ENCODE results near the gene FARP2.

DNA sequence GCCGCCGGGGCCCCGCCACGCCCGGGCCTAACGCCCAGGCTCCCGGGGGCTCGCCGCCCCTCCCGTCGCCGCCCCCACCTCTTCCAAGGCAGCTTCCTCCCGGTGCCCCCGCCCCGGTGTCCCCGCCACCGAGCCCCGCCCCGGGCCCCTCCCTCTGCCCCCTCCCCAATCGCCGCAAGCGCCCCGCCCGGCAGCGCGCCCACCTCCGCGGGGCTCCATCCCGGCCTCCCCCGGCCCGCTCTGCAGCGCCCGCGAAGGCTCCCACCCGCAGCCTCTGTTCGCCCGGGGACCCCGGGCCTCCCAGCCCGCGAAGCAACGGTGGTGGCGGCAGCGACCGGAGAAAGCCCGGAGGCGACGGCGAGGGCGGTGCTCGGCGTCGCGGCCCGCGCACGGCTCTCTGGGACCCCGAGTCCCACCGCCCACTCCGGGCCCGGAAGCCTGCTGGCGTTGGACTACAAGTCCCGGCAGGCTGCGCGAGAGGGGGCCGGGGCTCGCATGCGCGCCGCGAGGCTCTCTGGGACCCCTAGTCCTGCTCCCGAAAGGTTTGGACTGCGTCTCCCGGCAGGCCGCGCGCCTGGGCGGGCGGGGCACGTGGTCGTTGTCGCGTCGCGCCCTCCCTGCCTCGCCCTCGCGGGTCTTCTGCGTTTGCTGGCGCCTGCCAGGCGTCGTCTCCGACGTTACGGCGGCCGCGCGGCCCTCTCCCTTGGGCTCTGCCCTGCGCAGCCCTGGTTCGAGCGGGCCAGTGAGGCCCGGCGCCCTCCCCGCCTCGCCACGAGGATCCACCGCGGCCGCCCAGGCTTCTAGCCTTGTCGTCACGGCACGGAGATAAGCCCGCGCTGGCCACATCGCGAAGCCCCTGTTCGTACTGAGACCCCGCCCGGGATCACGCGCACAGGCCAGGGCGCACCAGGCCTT is 152.4 kb downstream of the FARP2 start, which contains the start of gene STK25:
- TF ChIP-seq, protein P1, sequence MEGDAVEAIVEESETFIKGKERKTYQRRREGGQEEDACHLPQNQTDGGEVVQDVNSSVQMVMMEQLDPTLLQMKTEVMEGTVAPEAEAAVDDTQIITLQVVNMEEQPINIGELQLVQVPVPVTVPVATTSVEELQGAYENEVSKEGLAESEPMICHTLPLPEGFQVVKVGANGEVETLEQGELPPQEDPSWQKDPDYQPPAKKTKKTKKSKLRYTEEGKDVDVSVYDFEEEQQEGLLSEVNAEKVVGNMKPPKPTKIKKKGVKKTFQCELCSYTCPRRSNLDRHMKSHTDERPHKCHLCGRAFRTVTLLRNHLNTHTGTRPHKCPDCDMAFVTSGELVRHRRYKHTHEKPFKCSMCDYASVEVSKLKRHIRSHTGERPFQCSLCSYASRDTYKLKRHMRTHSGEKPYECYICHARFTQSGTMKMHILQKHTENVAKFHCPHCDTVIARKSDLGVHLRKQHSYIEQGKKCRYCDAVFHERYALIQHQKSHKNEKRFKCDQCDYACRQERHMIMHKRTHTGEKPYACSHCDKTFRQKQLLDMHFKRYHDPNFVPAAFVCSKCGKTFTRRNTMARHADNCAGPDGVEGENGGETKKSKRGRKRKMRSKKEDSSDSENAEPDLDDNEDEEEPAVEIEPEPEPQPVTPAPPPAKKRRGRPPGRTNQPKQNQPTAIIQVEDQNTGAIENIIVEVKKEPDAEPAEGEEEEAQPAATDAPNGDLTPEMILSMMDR (conservative IDR thresholded peaks at IDR 0.05 in 1 of 2, IDR thresholded peaks at IDR 0.05 in 1 of 2; ENCODE audit: extremely low read depth in 1 of 2, insufficient read depth in 1 of 2, low read depth in 1 of 2, low read length in 2 of 2), result no peak
- no peak for TF ChIP-seq EZH2 (IDR thresholded peaks at IDR 0.05; ENCODE audit: borderline replicate concordance, low read length)
